ENCODE measurements around the gene HOMER1.

HOMER1 gene

DNA sequence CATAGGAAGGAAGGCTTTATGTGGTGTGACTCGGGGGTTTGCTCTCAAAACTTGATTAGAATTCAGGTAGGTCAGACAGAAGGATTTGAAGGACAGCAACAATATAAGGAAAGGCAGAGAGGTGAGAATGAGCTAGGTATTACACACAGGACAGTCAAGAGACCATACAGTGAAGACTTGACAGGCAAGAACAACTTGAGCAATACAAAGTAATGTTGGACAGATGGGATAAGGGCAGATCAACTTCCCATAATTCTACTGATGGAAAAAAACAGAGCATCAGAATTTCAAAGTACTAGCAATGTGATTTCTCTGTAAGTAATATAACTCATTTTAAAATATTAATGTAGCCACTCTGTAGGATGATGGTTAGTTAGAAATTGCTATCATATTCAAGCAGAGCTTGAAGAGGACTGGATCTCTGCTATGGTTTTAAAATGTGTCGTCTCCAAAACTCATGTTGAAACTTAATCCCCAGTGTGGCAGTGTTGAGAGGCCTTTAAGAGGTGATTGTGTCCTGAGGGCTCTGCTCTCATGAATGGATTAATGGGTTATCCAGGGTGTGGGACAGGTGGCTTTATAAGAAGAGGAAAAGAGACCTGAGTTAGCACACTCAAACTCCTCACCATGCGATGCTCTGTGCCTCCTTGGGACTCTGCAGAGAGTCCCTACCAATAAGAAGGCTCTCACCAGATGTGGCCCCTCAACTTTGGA lies 22.4 kb upstream of the HOMER1 start:
- DNase-seq (ENCODE audit: low read depth), result no peak
- TF ChIP-seq, protein P1, sequence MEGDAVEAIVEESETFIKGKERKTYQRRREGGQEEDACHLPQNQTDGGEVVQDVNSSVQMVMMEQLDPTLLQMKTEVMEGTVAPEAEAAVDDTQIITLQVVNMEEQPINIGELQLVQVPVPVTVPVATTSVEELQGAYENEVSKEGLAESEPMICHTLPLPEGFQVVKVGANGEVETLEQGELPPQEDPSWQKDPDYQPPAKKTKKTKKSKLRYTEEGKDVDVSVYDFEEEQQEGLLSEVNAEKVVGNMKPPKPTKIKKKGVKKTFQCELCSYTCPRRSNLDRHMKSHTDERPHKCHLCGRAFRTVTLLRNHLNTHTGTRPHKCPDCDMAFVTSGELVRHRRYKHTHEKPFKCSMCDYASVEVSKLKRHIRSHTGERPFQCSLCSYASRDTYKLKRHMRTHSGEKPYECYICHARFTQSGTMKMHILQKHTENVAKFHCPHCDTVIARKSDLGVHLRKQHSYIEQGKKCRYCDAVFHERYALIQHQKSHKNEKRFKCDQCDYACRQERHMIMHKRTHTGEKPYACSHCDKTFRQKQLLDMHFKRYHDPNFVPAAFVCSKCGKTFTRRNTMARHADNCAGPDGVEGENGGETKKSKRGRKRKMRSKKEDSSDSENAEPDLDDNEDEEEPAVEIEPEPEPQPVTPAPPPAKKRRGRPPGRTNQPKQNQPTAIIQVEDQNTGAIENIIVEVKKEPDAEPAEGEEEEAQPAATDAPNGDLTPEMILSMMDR (IDR thresholded peaks at IDR 0.05; ENCODE audit: low read depth, low read length, missing control alignments), result no peak
- H3K4me3 ChIP-seq (ENCODE audit: low read depth, low read length), result no peak overlapping the region

DNA sequence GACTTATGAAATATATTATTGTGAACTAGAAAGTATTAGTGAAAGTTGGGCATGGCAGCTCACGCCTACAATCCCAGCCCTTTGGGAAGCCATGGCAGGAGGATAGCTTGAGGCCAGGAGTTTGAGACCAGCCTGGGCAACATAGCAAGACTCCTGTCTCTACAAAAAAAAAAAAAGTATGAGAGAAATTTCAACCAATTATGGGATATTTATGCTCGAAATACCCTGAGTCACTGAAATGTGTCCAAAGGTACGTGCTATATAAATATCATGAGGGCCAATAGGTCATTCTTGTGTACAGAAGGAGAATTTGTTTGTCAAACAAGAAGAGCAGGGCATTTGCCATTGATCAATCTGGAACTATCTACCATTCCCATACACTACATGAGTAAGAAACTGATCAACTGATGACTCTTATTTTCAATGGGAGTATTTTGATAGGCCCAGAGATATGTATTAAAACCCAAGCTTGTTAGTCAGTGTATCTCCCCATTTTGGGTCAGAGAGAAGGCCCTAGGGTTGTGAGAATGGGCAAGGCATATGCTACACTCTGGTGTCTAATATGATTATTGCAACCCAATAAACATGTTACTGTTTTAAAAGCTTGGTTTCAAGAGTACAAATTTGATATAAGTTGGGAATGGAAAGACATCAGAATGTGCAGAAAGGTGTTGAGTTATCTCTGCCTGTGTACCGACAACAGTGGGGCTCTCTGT lies 21.7 kb upstream of the HOMER1 start:
- H3K4me3 ChIP-seq (ENCODE audit: low read depth, low read length), result no peak overlapping the region
- DNase-seq (ENCODE audit: low read depth), result no peak
- TF ChIP-seq, protein P1 (IDR thresholded peaks at IDR 0.05; ENCODE audit: low read depth, low read length, missing control alignments), result no peak

DNA sequence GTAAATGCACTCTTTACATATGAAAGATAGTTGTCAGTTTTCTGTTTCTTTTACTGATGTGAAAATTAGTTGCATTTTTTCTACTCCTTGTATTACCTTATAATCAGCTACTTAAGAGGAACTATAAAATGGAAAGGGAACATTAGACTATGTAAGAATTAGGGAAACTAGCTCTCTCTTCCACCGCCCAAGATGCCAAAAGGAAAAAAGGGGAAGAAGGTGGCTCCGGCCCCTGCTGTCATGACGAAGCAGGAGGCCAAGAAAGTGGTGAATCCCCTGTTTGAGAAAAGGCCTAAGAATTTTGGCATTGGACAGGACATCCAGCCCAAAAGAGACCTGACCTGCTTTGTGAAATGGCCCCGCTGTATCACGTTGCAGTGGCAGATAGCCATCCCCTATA lies 15.2 kb upstream of the HOMER1 start:
- TF ChIP-seq, protein P1 (IDR thresholded peaks at IDR 0.05; ENCODE audit: low read depth, low read length, missing control alignments), result no peak
- no peak overlapping the region for H3K4me3 ChIP-seq (ENCODE audit: low read depth, low read length)
- DNase-seq (ENCODE audit: low read depth), result no peak

DNA sequence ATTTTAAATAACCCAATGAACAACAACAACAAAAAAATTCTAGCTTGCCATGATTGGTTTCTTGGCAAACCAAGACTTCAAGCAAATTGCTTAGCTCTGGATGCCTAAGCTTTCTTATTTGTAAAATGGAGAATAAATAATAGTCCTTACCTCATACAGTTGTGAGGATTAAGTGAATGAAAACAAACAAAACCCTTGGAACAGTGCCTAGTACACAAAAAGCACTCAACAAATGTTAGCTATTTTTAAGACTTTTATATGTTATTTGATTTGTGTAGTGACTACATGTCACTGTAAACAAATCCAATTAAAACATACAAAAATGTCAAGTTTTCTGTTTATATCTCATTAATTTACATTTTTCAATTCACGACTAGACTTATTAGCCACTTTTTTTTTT lies 13.5 kb upstream of the HOMER1 start:
- TF ChIP-seq, protein P1 (IDR thresholded peaks at IDR 0.05; ENCODE audit: low read depth, low read length, missing control alignments), result no peak
- DNase-seq (ENCODE audit: low read depth), result no peak
- H3K4me3 ChIP-seq (ENCODE audit: low read depth, low read length), result no peak overlapping the region

DNA sequence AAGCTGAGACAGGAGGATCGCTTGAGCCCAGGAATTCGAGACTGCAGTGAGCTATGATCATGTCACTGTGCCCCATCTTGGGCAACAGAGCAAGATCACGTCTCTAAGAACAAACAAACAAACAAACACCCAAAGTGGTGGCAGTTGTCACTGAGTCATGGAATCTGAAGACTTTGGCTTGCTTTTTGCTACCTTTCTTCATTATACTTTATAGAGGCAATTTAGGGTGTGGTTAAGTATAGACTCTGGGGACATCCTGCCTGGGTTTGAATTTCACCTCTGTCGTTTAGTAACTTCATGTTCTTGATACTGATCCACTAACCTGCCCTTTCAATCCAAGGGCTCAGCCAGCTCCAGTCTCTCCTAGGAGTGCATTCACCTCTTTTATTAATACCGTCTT lies 13.0 kb upstream of the HOMER1 start:
- H3K4me3 ChIP-seq (ENCODE audit: low read depth, low read length), result no peak overlapping the region
- no peak for DNase-seq (ENCODE audit: low read depth)
- TF ChIP-seq, protein P1 (IDR thresholded peaks at IDR 0.05; ENCODE audit: low read depth, low read length, missing control alignments), result no peak

DNA sequence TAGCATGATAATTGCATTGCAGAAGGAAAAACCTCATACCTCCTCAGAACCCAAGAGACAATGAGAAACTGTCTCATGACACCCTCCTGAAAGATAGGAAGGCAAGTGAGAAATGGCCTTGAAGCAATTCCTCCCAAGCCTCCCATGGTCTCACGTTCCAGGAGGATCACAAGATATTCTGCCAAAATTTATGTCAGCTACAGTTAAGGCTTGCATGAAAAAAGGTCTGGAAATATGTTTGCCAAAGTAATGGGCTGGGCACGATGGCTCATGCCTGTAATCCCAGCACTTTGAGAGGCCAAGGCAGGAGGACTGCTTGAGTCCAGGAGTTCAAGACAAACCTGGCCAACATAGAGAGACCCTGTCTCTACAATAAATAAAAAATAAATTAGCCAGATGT lies 12.6 kb upstream of the HOMER1 start:
- TF ChIP-seq, protein P1 (IDR thresholded peaks at IDR 0.05; ENCODE audit: low read depth, low read length, missing control alignments), result no peak

More for the DNA sequence above, 12.6 kb upstream of the HOMER1 start:
- no peak for DNase-seq (ENCODE audit: low read depth)
- no peak overlapping the region for H3K4me3 ChIP-seq (ENCODE audit: low read depth, low read length)
